ENCODE results near the gene SLCO2A1.

The SLCO2A1 gene

GRCh38 chr3:134034005-134034785 is 4.5 kb upstream of the SLCO2A1 start:
- no peak for DNase-seq (ENCODE audit: low read depth, low spot score)

DNA sequence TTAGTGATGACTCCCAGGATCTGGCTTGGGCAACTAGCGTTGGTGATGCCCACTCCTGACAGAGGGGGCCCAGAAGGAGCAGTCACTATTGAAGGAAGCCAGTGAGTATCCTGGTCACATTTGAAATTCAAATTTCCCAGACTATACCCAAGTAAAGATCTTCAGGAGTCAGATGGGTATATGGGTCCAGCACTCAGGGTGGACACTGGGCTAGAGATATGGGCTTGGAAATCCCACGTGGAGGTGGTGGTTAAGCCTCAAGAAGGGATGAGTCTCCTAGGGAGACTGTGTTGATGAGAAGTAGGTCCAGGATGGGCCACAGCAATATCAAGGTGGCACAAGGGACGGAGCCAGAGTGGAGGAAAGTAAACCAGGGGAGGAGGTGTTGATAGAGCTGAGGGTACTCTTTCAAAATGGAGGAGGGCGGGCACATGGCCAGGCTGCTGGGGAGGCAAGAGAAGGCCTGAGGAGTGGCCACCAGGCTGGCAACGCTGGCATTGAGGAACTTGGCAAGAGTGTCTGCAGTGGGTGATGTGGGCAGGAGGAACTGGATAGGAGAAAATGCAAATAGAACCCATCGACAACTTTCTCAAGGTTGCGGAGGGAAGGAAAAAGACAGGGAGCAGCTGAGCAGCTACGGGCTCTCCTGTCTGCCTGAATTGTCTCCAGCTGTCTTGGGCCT is 3.7 kb upstream of the SLCO2A1 start:
- TF ChIP-seq POLR2AphosphoS5 (IDR thresholded peaks at IDR 0.05; ENCODE audit: borderline replicate concordance, low read depth, low read length), result no peak
- TF ChIP-seq FOXP2 (optimal IDR thresholded peaks at IDR 0.05; ENCODE audit: control extremely low read depth, extremely low read length, insufficient read depth), result no peak
- no peak for TF ChIP-seq EZH2 (IDR thresholded peaks at IDR 0.05)
- no peak overlapping the region for H3K9ac ChIP-seq (ENCODE audit: insufficient read length)
- no peaks in the 10 kb centered on the region for H3K36me3 ChIP-seq (ENCODE audit: insufficient read depth, low read length)
- DNase-seq (ENCODE audit: low read depth, low spot score), result no peak
- no peak overlapping the region for H3K4me3 ChIP-seq
- no peaks in the 10 kb centered on the region for H3K9me3 ChIP-seq (ENCODE audit: low read depth, low read length)
- H3K27ac ChIP-seq, result no peak overlapping the region

More at GRCh38 chr3:134034005-134034785, 4.5 kb upstream of the SLCO2A1 start:
- Histone ChIP-seq H3K4me3 (no peak overlapping the region), H3K27ac (no peak overlapping the region), H3K36me3 (ENCODE audit: insufficient read depth, low read length) (no peaks in the 10 kb centered on the region), H3K9me3 (ENCODE audit: low read depth, low read length) (no peaks in the 10 kb centered on the region), H3K9ac (ENCODE audit: insufficient read length) (no peak overlapping the region)
- TF ChIP-seq POLR2AphosphoS5 (IDR thresholded peaks at IDR 0.05; ENCODE audit: borderline replicate concordance, low read depth, low read length), result no peak
- no peak for TF ChIP-seq EZH2 (IDR thresholded peaks at IDR 0.05)
- TF ChIP-seq FOXP2 (optimal IDR thresholded peaks at IDR 0.05; ENCODE audit: control extremely low read depth, extremely low read length, insufficient read depth), result no peak

DNA sequence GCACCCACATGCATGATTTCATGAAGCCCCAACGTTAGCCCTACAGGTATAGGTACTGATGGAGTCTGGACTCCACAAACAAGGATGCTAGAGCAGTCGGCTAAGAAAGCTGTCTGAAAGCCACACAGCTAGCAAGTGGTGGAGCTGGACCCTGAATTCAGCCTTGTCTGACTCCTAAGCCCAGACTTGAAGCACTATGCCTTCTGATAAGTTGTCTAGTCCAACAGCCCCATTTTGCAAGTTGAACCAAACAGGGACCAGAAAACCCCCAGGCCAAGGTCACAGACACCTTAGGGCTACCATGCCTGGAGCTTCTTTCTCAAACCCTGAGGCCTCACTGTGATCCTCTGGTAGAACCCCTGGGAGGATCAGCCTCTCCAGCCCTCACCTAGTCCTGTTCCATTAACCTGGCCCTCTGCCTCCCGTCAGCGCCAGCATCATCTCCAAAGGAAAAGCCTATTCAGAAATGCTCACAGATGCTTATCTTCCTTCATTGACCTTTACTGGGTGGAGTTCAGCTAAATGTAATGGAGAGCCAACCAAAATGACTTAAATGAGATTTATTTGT is 1.7 kb upstream of the SLCO2A1 start:
- Histone ChIP-seq H3K9ac (ENCODE audit: insufficient read length) (no peak overlapping the region), H3K36me3 (ENCODE audit: insufficient read depth, low read length) (no peaks in the 10 kb centered on the region), H3K4me3 (no peak overlapping the region), H3K27ac (no peak overlapping the region), H3K9me3 (ENCODE audit: low read depth, low read length) (no peaks in the 10 kb centered on the region)
- DNase-seq (ENCODE audit: low read depth, low spot score), result no peak
- TF ChIP-seq FOXP2 (optimal IDR thresholded peaks at IDR 0.05; ENCODE audit: control extremely low read depth, extremely low read length, insufficient read depth) (no peak), EZH2 (IDR thresholded peaks at IDR 0.05) (no peak), POLR2AphosphoS5 (IDR thresholded peaks at IDR 0.05; ENCODE audit: borderline replicate concordance, low read depth, low read length) (no peak)

- TF ChIP-seq FOXP2 (optimal IDR thresholded peaks at IDR 0.05; ENCODE audit: control extremely low read depth, extremely low read length, insufficient read depth), result no peak
- H3K9me3 ChIP-seq (ENCODE audit: low read depth, low read length), result no peaks in the 10 kb centered on the region
- H3K4me3 ChIP-seq, result no peak overlapping the region
- no peak overlapping the region for H3K27ac ChIP-seq
- DNase-seq (ENCODE audit: low read depth, low spot score), result no peak
- H3K36me3 ChIP-seq (ENCODE audit: insufficient read depth, low read length), result no peaks in the 10 kb centered on the region
- no peak overlapping the region for H3K9ac ChIP-seq (ENCODE audit: insufficient read length)
Observed at GRCh38 chr3:134030379-134031347, 938 bp upstream of the SLCO2A1 start.

DNA sequence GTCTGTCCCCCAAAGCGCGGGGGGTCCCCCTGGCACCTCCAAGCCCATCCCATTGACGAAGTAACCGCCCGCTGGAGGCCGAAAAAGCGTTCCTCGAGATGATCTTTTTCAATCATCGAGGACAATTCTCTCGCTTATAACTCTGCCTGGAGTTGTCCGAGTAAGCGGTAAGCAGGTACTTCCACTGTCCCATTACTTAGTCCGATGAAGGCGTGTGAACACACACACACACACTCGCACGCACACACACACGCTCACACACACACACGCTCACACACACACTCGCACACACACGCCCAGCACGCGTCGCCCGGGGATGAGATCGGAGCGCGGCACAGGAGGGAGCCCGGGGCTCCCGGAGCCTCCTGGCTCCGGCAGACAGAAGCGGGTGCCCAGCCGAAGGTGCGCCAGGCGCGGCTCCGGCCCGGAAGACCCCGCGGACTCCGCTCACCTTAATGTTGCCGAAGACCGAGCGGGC is 430 bp downstream of the SLCO2A1 start:
- no peaks in the 10 kb centered on the region for H3K9me3 ChIP-seq (ENCODE audit: low read depth, low read length)
- no peaks in the 10 kb centered on the region for H3K36me3 ChIP-seq (ENCODE audit: insufficient read depth, low read length)
- no peak overlapping the region for H3K27ac ChIP-seq
- peak overlapping the region; percentile 72 for H3K4me3 ChIP-seq
- H3K9ac ChIP-seq (ENCODE audit: insufficient read length), result no peak overlapping the region
- TF ChIP-seq FOXP2 (optimal IDR thresholded peaks at IDR 0.05; ENCODE audit: control extremely low read depth, extremely low read length, insufficient read depth) (no peak), EZH2 (IDR thresholded peaks at IDR 0.05) (no peak), POLR2AphosphoS5 (IDR thresholded peaks at IDR 0.05; ENCODE audit: borderline replicate concordance, low read depth, low read length) (no peak)
- no peak for DNase-seq (ENCODE audit: low read depth, low spot score)

GRCh38 chr3:134028486-134029255 is 1.1 kb downstream of the SLCO2A1 start:
- Histone ChIP-seq H3K9ac (ENCODE audit: insufficient read length) (no peak overlapping the region), H3K4me3 (no peak overlapping the region), H3K9me3 (ENCODE audit: low read depth, low read length) (no peaks in the 10 kb centered on the region), H3K36me3 (ENCODE audit: insufficient read depth, low read length) (no peaks in the 10 kb centered on the region), H3K27ac (no peak overlapping the region)
- TF ChIP-seq FOXP2 (optimal IDR thresholded peaks at IDR 0.05; ENCODE audit: control extremely low read depth, extremely low read length, insufficient read depth) (no peak), POLR2AphosphoS5 (IDR thresholded peaks at IDR 0.05; ENCODE audit: borderline replicate concordance, low read depth, low read length) (no peak), EZH2 (IDR thresholded peaks at IDR 0.05) (no peak)
- no peak for DNase-seq (ENCODE audit: low read depth, low spot score)

GRCh38 chr3:134027631-134028030 is 2.1 kb downstream of the SLCO2A1 start:
- no peak for DNase-seq (ENCODE audit: low read depth, low spot score)
- H3K9me3 ChIP-seq (ENCODE audit: low read depth, low read length), result no peaks in the 10 kb centered on the region
- no peak overlapping the region for H3K9ac ChIP-seq (ENCODE audit: insufficient read length)
- no peak overlapping the region for H3K4me3 ChIP-seq
- H3K36me3 ChIP-seq (ENCODE audit: insufficient read depth, low read length), result no peaks in the 10 kb centered on the region
- H3K27ac ChIP-seq, result no peak overlapping the region
- no peak for TF ChIP-seq FOXP2 (optimal IDR thresholded peaks at IDR 0.05; ENCODE audit: control extremely low read depth, extremely low read length, insufficient read depth)
- TF ChIP-seq POLR2AphosphoS5 (IDR thresholded peaks at IDR 0.05; ENCODE audit: borderline replicate concordance, low read depth, low read length), result no peak

Data from SK-N-MC (cell line).